Panc1 (cell line): ENCODE measurements around the gene TMEM63C. TPM values are rescaled to one million over a fixed set of nuclear protein-coding genes. Genes with fewer than 3 reads are reported as not detected.

Experiments
- ATAC-seq: fragments of 200-7000 bp; cut with Tn5 transposase; 2 replicates; pipeline ENCODE4 v1.9.1; 2020; ENCODE audit warnings: mild to moderate bottlenecking, moderate library complexity
- BruUV-seq: library from RNA; stranded (reverse); fragments of 400-500 nt; replicated peaks from 2 replicates; lab custom pipeline; 2021; lab: Mats Ljungman, UMichigan
- CTCF ChIA-PET: fragments of 300-600 bp; sonication (Branson Sonifier 250); formaldehyde crosslinking; loops from one replicate; lab custom pipeline; 2022; ENCODE audit warnings: antibody characterized with exemption; lab: Charles Lee
- POLR2A ChIA-PET: fragments of 300-600 bp; sonication (Branson Sonifier 250); formaldehyde crosslinking; loops from one replicate; lab custom pipeline; 2022; ENCODE audit warnings: antibody characterized with exemption; lab: Charles Lee
- DNase-seq: peaks from one replicate; pipeline ENCODE4 v3.0.0-alpha.2; 2010; ENCODE audit warnings: low read depth, low spot score
- H3K27ac ChIP-seq: 2 replicates; pipeline ENCODE4 v1.5.1; 2011; ENCODE audit warnings: mild to moderate bottlenecking, low read length, inconsistent platforms
- H3K27me3 ChIP-seq: fragments of 200-500 bp; sonication (Bioruptor generic); 2 replicates; pipeline ENCODE4 v1.6.0; 2014; ENCODE audit warnings: low read length, inconsistent platforms; ENCODE audit not compliant: control insufficient read depth, insufficient read depth
- H3K36me3 ChIP-seq: fragments of 200-500 bp; sonication (Bioruptor generic); 2 replicates; pipeline ENCODE4 v1.5.1; 2014; ENCODE audit warnings: inconsistent platforms, mild to moderate bottlenecking, low read length, moderate library complexity; ENCODE audit not compliant: control insufficient read depth, insufficient read depth
- H3K4me1 ChIP-seq: 2 replicates; pipeline ENCODE4 v1.5.1; 2011; ENCODE audit warnings: inconsistent platforms, mild to moderate bottlenecking, low read length, moderate library complexity; ENCODE audit not compliant: control insufficient read depth, insufficient read depth
- H3K4me3 ChIP-seq, 2 experiments: 2 replicates each; pipeline ENCODE4 v1.5.1; 2011 to 2012; ENCODE audit warnings: low read depth in 2 of 2, low read length in 2 of 2, mild to moderate bottlenecking in 2 of 2, inconsistent platforms in 1 of 2, moderate library complexity in 1 of 2
- H3K9me3 ChIP-seq: fragments of 200-500 bp; sonication (Bioruptor generic); 2 replicates; pipeline ENCODE4 v1.5.1; 2014; ENCODE audit warnings: low read depth, mild to moderate bottlenecking, inconsistent platforms, low read length, moderate library complexity; ENCODE audit not compliant: control insufficient read depth, insufficient read depth
- CTCF ChIP-seq: fragments of 450-650 bp; IDR thresholded peaks from 2 replicates; pipeline ENCODE4 v1.5.1; 2017; ENCODE audit warnings: mild to moderate bottlenecking
- POLR2AphosphoS5 ChIP-seq: IDR thresholded peaks from 2 replicates; pipeline ENCODE4 v1.6.1; 2012; ENCODE audit warnings: mild to moderate bottlenecking, low read depth, low read length, moderate library complexity
- SIN3A ChIP-seq: IDR thresholded peaks from 2 replicates; pipeline ENCODE4 v1.6.1; 2012; ENCODE audit warnings: low read depth, mild to moderate bottlenecking, low read length, moderate library complexity, borderline replicate concordance; ENCODE audit not compliant: insufficient read depth
- TCF7L2 ChIP-seq: IDR thresholded peaks from 2 replicates; pipeline ENCODE4 v1.6.1; 2011; ENCODE audit warnings: mild to moderate bottlenecking, low read depth, low read length, inconsistent platforms
- in situ Hi-C: cut with HindIII; loops from 2 replicates; pipeline ENCODE4 v1.10.0; 2016; ENCODE audit warnings: low sequenced_read_pairs, low pct_unique_long_range_greater_than_20kb
- intact Hi-C: fragments of 100-400 bp; cut with micrococcal nuclease; formaldehyde crosslinking; loops from one replicate; pipeline ENCODE4 v1.10.0; 2022; ENCODE audit not compliant: unreplicated experiment
- total RNA-seq: library from RNA; stranded (reverse); gene quantifications from one replicate; pipeline ENCODE4 v1.2.1, GENCODE V29; 2021; ENCODE audit not compliant: unreplicated experiment
- TF ChIP-seq, protein P1 (sequence below), 2 experiments: IDR thresholded peaks; 2 replicates each; pipeline ENCODE4 v1.6.1; 2011 to 2012; ENCODE audit warnings: low read depth in 2 of 2, control low read depth in 1 of 2, low read length in 1 of 2, mild to moderate bottlenecking in 1 of 2, moderate library complexity in 1 of 2; ENCODE audit not compliant: insufficient read depth in 1 of 2

Gene TMEM63C
- total RNA-seq, 1 experiment from 2014 or later, result 2.4 TPM

- in situ Hi-C loops (no loop called here), intact Hi-C loops (no loop called here)
- no peaks in the 10 kb centered on the region for H3K36me3 ChIP-seq
- ChIA-PET CTCF (no interaction called here), POLR2A (no interaction called here)
- no TSS peak for BruUV-seq
- H3K27me3 ChIP-seq, result no peaks in the 10 kb centered on the region
- H3K27ac ChIP-seq, result no peak overlapping the region
- H3K4me1 ChIP-seq, result no peaks in the 10 kb centered on the region; the same call in 1 of the 2 replicates
- H3K9me3 ChIP-seq, result no peaks in the 10 kb centered on the region
- H3K4me3 ChIP-seq, result no peak overlapping the region
- no peak for TF ChIP-seq POLR2AphosphoS5
- TF ChIP-seq TCF7L2, result no peak
- TF ChIP-seq, protein P1, sequence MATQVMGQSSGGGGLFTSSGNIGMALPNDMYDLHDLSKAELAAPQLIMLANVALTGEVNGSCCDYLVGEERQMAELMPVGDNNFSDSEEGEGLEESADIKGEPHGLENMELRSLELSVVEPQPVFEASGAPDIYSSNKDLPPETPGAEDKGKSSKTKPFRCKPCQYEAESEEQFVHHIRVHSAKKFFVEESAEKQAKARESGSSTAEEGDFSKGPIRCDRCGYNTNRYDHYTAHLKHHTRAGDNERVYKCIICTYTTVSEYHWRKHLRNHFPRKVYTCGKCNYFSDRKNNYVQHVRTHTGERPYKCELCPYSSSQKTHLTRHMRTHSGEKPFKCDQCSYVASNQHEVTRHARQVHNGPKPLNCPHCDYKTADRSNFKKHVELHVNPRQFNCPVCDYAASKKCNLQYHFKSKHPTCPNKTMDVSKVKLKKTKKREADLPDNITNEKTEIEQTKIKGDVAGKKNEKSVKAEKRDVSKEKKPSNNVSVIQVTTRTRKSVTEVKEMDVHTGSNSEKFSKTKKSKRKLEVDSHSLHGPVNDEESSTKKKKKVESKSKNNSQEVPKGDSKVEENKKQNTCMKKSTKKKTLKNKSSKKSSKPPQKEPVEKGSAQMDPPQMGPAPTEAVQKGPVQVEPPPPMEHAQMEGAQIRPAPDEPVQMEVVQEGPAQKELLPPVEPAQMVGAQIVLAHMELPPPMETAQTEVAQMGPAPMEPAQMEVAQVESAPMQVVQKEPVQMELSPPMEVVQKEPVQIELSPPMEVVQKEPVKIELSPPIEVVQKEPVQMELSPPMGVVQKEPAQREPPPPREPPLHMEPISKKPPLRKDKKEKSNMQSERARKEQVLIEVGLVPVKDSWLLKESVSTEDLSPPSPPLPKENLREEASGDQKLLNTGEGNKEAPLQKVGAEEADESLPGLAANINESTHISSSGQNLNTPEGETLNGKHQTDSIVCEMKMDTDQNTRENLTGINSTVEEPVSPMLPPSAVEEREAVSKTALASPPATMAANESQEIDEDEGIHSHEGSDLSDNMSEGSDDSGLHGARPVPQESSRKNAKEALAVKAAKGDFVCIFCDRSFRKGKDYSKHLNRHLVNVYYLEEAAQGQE (IDR thresholded peaks at IDR 0.05; ENCODE audit: insufficient read depth in 1 of 2, low read depth in 2 of 2, low read length in 1 of 2), result no peak
- TF ChIP-seq SIN3A, result no peak
- no peak for TF ChIP-seq CTCF
- ATAC-seq (no peak), DNase-seq (no peak)
These were observed 5.8 kb upstream of the TMEM63C start for GRCh38 chr14:77175843-77176242.

DNA sequence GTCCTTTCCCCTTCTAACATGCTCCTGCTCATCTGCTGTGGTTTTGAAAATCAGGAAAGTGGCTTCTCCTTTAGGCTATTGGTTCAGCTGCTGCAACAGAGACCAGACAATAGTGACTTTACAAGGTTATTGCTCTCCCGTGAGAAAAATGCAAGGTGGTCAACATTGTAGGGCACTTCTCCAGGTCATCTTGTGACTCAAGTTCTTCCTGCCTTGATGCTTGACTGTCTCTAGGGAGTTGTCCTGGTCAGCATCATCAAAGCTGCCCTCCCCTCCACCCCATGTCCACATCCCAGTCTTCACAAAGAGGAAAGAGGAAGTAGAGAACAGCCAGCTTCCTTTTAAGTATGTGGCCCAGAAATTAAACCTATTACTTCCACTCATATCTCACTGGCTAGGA, 3.9 kb upstream of the TMEM63C start:
- TF ChIP-seq TCF7L2 (no peak), POLR2AphosphoS5 (no peak), CTCF (no peak)
- TF ChIP-seq, protein P1 (IDR thresholded peaks at IDR 0.05; ENCODE audit: insufficient read depth in 1 of 2, low read depth in 2 of 2, low read length in 1 of 2), result no peak
- Histone ChIP-seq H3K4me3 (no peak overlapping the region), H3K9me3 (no peaks in the 10 kb centered on the region), H3K4me1 (no peaks in the 10 kb centered on the region; the same call in 1 of the 2 replicates), H3K27me3 (no peaks in the 10 kb centered on the region), H3K27ac (no peak overlapping the region), H3K36me3 (no peaks in the 10 kb centered on the region; the same call in 1 of the 2 replicates)
- in situ Hi-C loops, result no loop called here
- BruUV-seq, result no TSS peak
- ATAC-seq (no peak), DNase-seq (no peak)
- intact Hi-C loops, result no loop called here
- POLR2A ChIA-PET, result no interaction called here
- CTCF ChIA-PET, result interaction anchor here (0.6 kb wide), 1 partner anchor 79 kb away, joined by 3 read pairs; no protein-coding TSS in a partner anchor
